ENCODE data around the gene SORCS1. TPM values are rescaled to one million over a fixed set of nuclear protein-coding genes. Genes with fewer than 3 reads are reported as not detected.

Gene SORCS1
- total RNA-seq, 1 experiment from 2014 or later = not detected

- Histone ChIP-seq H3K27ac (ENCODE audit: low read depth, low read length) (no peak overlapping the region), H3K4me1 (ENCODE audit: control insufficient read depth in 1 of 2, insufficient read depth in 2 of 2, low read length in 2 of 2) (no peaks in the 10 kb centered on the region), H3K9me3 (ENCODE audit: control insufficient read depth in 1 of 2, insufficient read depth in 1 of 2, low read depth in 1 of 2, low read length in 2 of 2) (peaks cover 23 to 38% of the 10 kb centered on the region in 2 experiments), H3K9me2 (ENCODE audit: insufficient read depth) (no peaks in the 10 kb centered on the region), H3K27me3 (ENCODE audit: insufficient read depth, low read length) (no peaks in the 10 kb centered on the region), H3K4me3 (replicated peaks in 1 of 2; ENCODE audit: low read depth in 1 of 2, low read length in 2 of 2) (no peak overlapping the region), H3K79me2 (ENCODE audit: insufficient read depth, low read length) (no peaks in the 10 kb centered on the region), H3K9ac (ENCODE audit: low read length) (no peak overlapping the region), H4K20me1 (ENCODE audit: insufficient read depth) (no peaks in the 10 kb centered on the region), H2AFZ (ENCODE audit: low read depth, low read length, poor library complexity, severe bottlenecking) (no peak overlapping the region), H3K4me2 (ENCODE audit: low read length) (no peak overlapping the region), H3K36me3 (ENCODE audit: control insufficient read depth in 1 of 2, insufficient read depth in 2 of 2, low read length in 2 of 2) (no peaks in the 10 kb centered on the region)
- TF ChIP-seq EZH2 (IDR thresholded peaks at IDR 0.05) (no peak), POLR2A (IDR thresholded peaks at IDR 0.05; ENCODE audit: borderline replicate concordance, extremely low read depth, insufficient read depth, insufficient read length) (no peak), SP1 (IDR thresholded peaks at IDR 0.05; ENCODE audit: low read depth) (no peak), CTCF (IDR thresholded peaks at IDR 0.05 in 2 of 3, conservative IDR thresholded peaks at IDR 0.05 in 1 of 3; ENCODE audit: borderline replicate concordance in 1 of 3, insufficient read depth in 1 of 3, low read depth in 2 of 3, low read length in 2 of 3) (no peak), EZH2phosphoT487 (IDR thresholded peaks at IDR 0.05; ENCODE audit: borderline replicate concordance) (no peak), ZBTB33 (IDR thresholded peaks at IDR 0.05; ENCODE audit: extremely low read depth, insufficient replicate concordance, low read length) (no peak), POLR2AphosphoS5 (IDR thresholded peaks at IDR 0.05; ENCODE audit: low read depth, low read length) (no peak), TCF7L2 (IDR thresholded peaks at IDR 0.05; ENCODE audit: borderline replicate concordance, extremely low read depth, insufficient read depth, insufficient read length) (no peak), ELF1 (IDR thresholded peaks at IDR 0.05; ENCODE audit: borderline replicate concordance, low read depth) (no peak), ZFX (IDR thresholded peaks at IDR 0.05) (no peak), JUND (IDR thresholded peaks at IDR 0.05) (no peak), RAD21 (IDR thresholded peaks at IDR 0.05; ENCODE audit: low read depth) (no peak), CBX3 (IDR thresholded peaks at IDR 0.05; ENCODE audit: low read depth) (no peak), REST (IDR thresholded peaks at IDR 0.05; ENCODE audit: low read depth) (no peak), CEBPB (IDR thresholded peaks at IDR 0.05; ENCODE audit: low read depth) (no peak), FOSL1 (IDR thresholded peaks at IDR 0.05; ENCODE audit: low read depth) (no peak), EGR1 (IDR thresholded peaks at IDR 0.05; ENCODE audit: low read depth) (no peak), ZNF274 (IDR thresholded peaks at IDR 0.05; ENCODE audit: low read depth, low read length) (no peak)
- TF ChIP-seq, protein P1, sequence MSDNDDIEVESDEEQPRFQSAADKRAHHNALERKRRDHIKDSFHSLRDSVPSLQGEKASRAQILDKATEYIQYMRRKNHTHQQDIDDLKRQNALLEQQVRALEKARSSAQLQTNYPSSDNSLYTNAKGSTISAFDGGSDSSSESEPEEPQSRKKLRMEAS (IDR thresholded peaks at IDR 0.05) = no peak
- ChIA-PET RAD21 (ENCODE audit: low non-redundant PET in 1 of 2, low total read pairs in 2 of 2, uncharacterized antibody in 2 of 2, unreplicated experiment in 2 of 2) (no interaction called here), POLR2A (no interaction called here), CTCF (no interaction called here)
- no TSS peak for BruUV-seq (replicated peaks)
- ATAC-seq = no peak
- no peak for DNase-seq (ENCODE audit: low read depth, low spot score)
- intact Hi-C loops (cut with micrococcal nuclease) = no loop called here
These were observed 338.7 kb downstream of the SORCS1 start for GRCh38 chr10:106825576-106826364.

Measured in HCT116 (cell line).